ENCODE results near the gene DGKZ.
A peak's percentile ranks its signal among the peaks of the same experiment; 100 is the strongest.

Gene DGKZ

DNA sequence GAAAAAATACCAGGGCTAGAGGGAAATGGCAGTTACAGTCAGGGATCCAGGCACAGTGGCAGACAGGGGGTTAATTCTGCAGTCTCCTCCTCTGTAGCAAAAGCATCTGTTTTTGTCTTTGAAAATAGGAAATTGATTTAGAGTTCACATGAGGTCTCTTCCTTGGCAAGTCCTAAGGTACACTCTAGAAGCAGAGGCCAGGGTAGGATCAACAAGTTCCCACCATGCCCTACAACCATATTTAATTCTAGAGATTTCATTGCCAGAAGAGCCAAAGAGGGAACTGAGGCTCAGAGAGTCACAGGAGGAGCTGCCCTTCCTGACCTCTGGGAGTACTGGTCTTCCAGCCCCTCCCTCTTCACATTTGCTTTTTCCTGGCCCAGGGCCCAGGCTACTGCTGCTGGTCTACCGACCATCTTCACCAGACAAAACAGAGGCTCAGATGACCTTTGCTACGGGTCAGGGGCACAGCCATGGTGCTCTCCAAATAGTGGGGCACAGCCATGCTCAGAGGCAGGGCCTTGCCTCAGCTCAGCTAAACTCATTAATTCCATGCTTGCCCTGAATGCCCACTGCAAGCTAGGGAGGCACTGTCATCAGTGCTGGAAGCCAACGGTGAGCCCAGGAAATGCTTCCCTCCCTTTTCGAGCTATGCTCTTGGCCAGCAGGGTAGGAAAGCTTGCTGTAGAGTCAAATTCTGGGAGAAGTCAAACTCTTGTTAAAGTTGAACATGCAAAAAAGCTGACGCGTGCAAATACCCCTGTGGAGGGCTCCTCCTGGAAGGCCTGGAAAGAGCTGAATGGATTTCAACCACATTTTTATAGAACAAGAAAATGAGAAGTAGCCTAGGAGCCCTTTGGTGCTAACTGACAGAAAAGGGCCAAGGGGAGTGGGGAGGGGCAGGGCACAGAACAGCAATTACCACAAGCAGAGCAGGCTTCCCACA lies 56.0 kb downstream of the DGKZ start:
- DNase-seq (ENCODE audit: low read depth) = no peak

DNA sequence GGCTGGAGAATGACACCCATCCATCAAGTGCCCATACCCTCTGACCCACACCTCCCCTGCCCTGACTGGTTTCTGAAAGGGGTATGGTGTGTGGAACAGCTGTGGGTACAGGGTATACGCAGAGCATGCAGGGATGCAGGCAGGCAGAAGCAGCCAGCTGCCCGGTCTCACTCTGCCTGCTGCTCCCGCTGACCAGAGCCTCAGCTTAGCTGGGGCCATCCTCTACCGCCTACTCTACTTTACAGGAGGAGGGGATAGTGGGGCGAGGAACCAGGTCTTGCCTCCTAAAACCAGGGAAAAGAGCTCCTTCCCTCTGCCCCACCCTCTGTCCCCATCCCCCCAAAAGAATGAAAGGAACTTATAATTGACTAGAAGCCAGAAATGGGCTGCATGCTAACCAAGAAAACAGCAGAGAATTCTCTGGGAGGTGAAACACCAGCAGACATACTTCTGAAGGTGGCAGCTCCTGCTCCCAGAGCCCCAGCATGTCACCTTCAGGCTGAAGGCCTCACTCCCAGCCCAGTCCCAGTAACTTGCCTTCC lies 57.3 kb downstream of the DGKZ start:
- TF ChIP-seq, protein P1, sequence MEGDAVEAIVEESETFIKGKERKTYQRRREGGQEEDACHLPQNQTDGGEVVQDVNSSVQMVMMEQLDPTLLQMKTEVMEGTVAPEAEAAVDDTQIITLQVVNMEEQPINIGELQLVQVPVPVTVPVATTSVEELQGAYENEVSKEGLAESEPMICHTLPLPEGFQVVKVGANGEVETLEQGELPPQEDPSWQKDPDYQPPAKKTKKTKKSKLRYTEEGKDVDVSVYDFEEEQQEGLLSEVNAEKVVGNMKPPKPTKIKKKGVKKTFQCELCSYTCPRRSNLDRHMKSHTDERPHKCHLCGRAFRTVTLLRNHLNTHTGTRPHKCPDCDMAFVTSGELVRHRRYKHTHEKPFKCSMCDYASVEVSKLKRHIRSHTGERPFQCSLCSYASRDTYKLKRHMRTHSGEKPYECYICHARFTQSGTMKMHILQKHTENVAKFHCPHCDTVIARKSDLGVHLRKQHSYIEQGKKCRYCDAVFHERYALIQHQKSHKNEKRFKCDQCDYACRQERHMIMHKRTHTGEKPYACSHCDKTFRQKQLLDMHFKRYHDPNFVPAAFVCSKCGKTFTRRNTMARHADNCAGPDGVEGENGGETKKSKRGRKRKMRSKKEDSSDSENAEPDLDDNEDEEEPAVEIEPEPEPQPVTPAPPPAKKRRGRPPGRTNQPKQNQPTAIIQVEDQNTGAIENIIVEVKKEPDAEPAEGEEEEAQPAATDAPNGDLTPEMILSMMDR (conservative IDR thresholded peaks at IDR 0.05; ENCODE audit: low read depth, low read length) = no peak
- DNase-seq (ENCODE audit: low read depth) = no peak
- no peak overlapping the region for H3K4me3 ChIP-seq (ENCODE audit: low read length)

More for the DNA sequence above, 56.0 kb downstream of the DGKZ start:
- TF ChIP-seq, protein P1 (conservative IDR thresholded peaks at IDR 0.05; ENCODE audit: low read depth, low read length) = no peak
- no peak overlapping the region for H3K4me3 ChIP-seq (ENCODE audit: low read length)

DNA sequence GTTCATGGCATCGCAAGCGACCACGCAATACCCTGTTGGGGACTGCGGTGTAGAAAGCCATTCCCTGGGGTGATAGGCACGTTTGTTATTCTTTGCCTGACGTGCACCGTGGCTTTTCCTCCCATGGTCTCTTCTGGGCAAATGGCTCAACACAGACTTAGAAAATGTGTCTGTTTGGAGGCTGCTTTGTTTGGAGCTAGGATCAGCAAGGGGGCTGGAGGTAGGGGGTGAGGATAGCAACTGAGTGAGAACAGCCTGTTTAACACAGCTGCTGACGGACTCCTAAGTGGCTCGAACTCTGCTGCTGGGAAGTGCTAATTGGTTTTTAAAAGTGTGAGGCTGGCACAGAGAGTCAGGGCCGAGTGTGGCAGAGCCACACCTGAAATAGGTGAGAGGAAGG lies 60.4 kb downstream of the DGKZ start:
- no peak for DNase-seq (ENCODE audit: low read depth)
- no peak overlapping the region for H3K4me3 ChIP-seq (ENCODE audit: low read length)
- TF ChIP-seq, protein P1 (conservative IDR thresholded peaks at IDR 0.05; ENCODE audit: low read depth, low read length) = no peak

- H3K4me3 ChIP-seq (ENCODE audit: low read length) = no peak overlapping the region
- DNase-seq (ENCODE audit: low read depth) = no peak
- TF ChIP-seq, protein P1 (conservative IDR thresholded peaks at IDR 0.05; ENCODE audit: low read depth, low read length) = no peak
Measured at GRCh38 chr11:46408407-46408986, 61.2 kb downstream of the DGKZ start.

GRCh38 chr11:46410021-46410420 lies 62.8 kb downstream of the DGKZ start:
- TF ChIP-seq, protein P1 (conservative IDR thresholded peaks at IDR 0.05; ENCODE audit: low read depth, low read length) = peak; percentile 41
- no peak for DNase-seq (ENCODE audit: low read depth)

DNA sequence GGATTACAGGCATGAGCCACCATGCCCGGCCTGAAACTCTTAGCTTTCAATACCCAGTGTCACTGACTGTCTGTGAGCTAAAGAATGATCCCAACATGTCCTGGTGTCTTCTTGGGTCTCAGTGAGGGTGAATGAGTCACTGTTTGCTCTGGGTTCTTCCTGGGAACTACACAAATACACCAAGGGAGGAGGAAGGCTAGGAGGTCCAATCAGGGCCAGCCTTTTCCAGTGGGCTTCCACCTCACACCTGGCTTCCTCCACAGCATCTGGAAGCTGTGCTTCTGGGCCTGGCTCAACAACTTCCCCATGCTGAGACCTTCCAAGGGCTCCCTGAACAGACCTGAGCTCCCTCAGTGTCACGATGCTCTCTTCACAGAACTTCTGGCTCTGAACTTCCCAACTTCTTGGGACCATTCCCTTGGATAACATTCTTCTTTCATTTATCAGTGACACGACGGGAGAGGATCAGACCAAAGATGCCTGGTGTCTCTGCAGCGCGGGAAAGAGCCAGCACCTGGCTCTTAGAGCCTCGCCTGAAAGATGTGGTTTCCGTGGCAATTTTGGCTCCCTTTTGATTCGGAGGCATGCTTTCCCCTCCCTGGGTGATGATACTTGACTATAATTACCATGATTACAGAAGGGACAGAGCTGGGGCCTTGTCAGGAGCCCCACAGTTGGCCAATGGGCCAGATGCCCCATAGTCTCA lies 66.7 kb downstream of the DGKZ start:
- no peak overlapping the region for H3K4me3 ChIP-seq (ENCODE audit: low read length)
- TF ChIP-seq, protein P1 (conservative IDR thresholded peaks at IDR 0.05; ENCODE audit: low read depth, low read length) = no peak
- no peak for DNase-seq (ENCODE audit: low read depth)

More at GRCh38 chr11:46410021-46410420, 62.8 kb downstream of the DGKZ start:
- no peak overlapping the region for H3K4me3 ChIP-seq (ENCODE audit: low read length)
